ENCODE results near the gene CPEB4.

CPEB4 gene

DNA sequence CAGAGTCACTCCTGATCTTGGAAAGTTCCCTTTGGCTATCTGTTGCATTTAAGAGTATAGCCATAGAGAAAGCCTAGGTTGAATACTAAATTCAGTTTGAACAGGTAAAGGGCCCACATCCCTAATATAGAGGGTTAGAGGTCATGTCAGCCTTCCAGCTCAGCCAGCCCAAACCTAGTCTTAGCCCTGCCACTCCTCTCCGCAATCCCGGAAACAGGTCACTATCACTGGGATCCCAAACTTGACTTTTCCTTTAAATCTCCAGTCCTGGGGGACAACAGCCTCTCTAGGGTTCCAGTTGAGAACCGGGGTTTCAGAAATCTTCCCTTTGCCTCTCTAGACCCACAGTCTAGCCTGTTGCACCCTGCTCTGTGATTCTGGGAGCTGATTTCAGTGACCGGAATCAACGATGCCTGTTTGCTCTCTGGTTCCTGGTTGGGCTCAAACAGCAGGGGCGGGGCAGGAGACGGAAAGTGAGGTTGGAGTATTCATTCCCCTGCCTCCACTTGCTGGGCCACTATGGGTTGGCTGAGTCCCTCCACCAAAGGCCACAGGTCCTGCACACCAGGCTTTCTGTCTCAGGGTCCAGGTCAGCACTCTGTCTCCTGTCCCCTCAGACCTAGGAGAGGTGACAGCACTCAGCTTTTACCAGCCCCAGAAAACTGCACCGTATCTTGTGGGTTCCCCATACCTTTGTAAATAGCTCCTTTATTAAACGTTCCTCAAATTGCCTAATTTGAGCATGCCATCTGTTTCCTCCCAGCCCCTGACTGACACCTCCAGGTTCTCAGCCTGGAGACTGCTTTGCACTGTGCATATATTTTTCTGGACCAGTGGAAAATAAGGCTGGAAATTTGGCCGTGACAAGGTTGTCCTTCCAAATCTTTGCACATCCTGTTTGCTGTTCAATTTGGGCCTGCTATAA, 23.8 kb upstream of the CPEB4 start:
- DNase-seq (ENCODE audit: extremely low spot score) = no peak
- ChIA-PET POLR2A (no interaction called here), CTCF (interaction anchor here (0.8 to 1.2 kb wide), 2 partner anchors 15 to 134 kb away, joined by 3 to 4 read pairs; no protein-coding TSS in a partner anchor)
- TF ChIP-seq, protein P1, sequence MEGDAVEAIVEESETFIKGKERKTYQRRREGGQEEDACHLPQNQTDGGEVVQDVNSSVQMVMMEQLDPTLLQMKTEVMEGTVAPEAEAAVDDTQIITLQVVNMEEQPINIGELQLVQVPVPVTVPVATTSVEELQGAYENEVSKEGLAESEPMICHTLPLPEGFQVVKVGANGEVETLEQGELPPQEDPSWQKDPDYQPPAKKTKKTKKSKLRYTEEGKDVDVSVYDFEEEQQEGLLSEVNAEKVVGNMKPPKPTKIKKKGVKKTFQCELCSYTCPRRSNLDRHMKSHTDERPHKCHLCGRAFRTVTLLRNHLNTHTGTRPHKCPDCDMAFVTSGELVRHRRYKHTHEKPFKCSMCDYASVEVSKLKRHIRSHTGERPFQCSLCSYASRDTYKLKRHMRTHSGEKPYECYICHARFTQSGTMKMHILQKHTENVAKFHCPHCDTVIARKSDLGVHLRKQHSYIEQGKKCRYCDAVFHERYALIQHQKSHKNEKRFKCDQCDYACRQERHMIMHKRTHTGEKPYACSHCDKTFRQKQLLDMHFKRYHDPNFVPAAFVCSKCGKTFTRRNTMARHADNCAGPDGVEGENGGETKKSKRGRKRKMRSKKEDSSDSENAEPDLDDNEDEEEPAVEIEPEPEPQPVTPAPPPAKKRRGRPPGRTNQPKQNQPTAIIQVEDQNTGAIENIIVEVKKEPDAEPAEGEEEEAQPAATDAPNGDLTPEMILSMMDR (IDR thresholded peaks at IDR 0.05; ENCODE audit: control extremely low read depth, extremely low read depth, low read depth, missing control alignments) = no peak

DNA sequence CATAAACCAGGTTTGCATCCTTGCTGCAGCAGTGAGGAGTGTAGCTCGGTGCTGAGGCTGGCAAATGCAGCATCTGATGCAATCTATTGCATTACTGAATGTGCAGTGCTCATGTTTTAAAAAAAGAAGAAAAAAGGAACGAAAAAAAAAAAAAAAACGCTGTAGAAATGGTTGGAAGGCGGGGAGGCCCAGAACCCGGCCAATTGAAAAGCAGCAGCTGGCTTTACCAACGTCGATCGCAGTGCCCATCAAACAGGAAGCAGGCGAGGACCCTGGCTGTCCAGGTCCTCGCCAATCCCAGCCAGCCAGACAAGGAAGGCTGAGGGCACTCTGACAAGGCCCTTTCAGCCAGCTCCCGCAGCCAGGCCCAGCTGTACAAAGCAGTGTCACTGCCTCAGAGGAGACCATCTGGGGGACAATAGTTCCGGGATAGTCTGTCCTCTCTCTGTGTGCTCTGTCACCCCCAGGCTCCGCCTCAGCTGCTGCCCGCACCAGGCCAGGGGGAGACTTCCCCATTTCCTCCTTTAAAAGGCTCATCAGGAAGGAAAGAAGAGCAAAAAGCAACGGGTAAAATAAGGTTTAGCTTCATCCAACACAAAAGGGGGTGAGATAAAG, 21.8 kb upstream of the CPEB4 start:
- ChIA-PET POLR2A (no interaction called here), CTCF (interaction anchor here (1.3 kb wide), 2 partner anchors 16 to 20 kb away, joined by 3 to 4 read pairs; no protein-coding TSS in a partner anchor)
- DNase-seq (ENCODE audit: extremely low spot score) = no peak
- TF ChIP-seq, protein P1 (IDR thresholded peaks at IDR 0.05; ENCODE audit: control extremely low read depth, extremely low read depth, low read depth, missing control alignments) = no peak

DNA sequence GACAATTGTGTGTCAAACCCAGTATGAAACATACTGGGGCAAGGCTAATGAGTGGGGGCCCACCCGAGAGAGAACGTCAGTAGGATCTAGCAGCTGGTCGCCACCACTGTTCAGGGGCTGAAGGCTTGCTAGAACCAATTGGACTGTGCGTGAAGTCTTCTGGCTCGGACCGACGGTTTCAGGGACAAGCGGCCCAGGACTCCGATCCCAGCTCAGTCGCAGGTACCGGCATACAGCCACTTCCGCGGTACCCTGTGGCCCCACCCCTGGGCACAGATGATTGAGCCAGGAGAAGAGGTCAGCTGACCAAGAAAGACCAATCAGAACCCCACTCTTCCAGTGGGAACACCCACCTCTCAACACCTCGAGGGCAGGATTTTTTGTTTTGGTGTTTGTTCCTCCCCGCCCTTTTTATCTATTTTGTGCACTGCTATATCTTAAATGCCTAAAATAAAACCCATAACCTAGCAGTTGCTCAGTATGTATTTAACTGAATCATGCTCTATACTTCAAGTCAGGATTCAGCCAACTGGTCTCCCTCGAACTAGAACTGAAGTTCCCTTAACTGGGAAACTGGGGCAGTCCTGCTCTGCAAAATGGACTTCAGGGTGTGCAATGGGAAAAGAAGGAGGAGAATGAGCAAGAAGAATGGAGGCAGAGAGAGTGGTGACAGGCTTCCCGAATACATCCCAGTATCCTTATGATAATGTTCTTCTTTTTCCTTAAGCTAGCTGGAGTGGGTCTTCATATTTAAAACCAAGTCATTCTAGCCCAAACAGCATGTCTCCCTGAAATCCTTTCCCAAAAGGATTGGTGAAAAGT, 21.1 kb upstream of the CPEB4 start:
- POLR2A ChIA-PET = no interaction called here
- TF ChIP-seq, protein P1 (IDR thresholded peaks at IDR 0.05; ENCODE audit: control extremely low read depth, extremely low read depth, low read depth, missing control alignments) = no peak
- no peak for DNase-seq (ENCODE audit: extremely low spot score)
- CTCF ChIA-PET = interaction anchor here (1.0 to 1.4 kb wide), 3 partner anchors 17 to 294 kb away, joined by 3 read pairs; no protein-coding TSS in a partner anchor

DNA sequence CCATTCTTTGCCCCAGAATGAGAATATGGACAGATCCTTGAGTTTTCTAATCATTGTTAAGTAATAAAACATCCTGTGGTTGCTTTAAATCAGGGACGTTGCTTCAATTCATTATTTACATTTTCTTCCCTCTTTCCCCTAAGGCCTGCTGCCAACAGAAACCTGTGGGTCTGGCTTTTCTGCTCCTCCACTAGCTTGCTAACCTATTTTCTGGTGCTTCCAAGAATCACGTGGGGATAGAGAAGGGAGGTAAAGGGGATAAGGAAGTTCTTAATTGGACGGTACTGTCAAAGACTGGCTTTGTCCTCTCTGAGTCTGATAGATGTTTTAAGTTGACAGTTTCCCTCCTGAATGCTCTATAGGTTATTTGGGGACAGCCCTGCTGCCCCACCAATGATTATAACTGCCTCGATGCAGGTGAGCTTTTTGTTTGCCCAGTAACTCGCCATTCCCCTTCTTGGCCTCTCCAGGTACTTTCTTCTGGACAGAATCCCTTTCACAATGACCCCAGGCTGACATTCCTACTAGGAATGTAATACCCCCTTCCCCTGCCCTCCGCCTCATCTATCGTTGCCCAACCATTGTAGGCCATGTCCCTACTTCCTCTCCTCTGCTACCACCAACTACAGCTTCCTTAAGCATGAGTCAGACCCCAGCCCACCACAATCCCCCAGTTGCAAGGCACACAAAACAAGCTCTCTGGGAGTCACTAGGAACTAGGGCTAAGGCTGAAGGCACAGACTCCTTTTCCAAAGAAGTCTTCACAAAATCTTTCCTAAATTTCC, 19.9 kb upstream of the CPEB4 start:
- TF ChIP-seq, protein P1 (IDR thresholded peaks at IDR 0.05; ENCODE audit: control extremely low read depth, extremely low read depth, low read depth, missing control alignments) = no peak
- ChIA-PET POLR2A (no interaction called here), CTCF (interaction anchor here (0.9 to 1.5 kb wide), 4 partner anchors 17 to 295 kb away, joined by 3 read pairs; no protein-coding TSS in a partner anchor)
- no peak for DNase-seq (ENCODE audit: extremely low spot score)

DNA sequence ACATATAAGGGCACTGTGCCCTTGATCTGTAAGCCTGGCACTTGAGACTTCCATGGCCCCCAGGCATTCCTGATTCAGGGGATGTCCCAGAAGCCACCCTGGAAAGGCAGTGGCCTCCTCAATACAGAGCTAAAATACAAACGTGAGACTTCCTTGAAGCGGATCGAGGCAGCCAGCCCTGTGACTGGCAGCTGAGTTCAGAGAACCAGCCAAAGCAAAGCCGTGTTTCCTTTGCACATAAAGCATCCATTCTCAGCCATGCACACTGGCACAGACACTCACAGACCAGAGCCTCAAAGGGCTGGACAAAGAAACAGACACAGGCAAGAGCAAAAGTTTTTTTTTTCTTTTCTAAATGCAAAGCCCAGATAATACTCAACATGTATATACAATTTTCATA, 18.8 kb upstream of the CPEB4 start:
- no peak for DNase-seq (ENCODE audit: extremely low spot score)
- POLR2A ChIA-PET = no interaction called here
- TF ChIP-seq, protein P1 (IDR thresholded peaks at IDR 0.05; ENCODE audit: control extremely low read depth, extremely low read depth, low read depth, missing control alignments) = no peak
- CTCF ChIA-PET = interaction anchor here (0.8 to 1.5 kb wide), 3 partner anchors 11 to 16 kb away, joined by 3 to 4 read pairs (median 4); no protein-coding TSS in a partner anchor
